Right atrium auricular region (tissue), 2 donors: ENCODE measurements around the gene ZP3. TPM values are rescaled to one million over a fixed set of nuclear protein-coding genes. Genes with fewer than 3 reads are reported as not detected.
"Not testable (repeated sequence)": the region's sequence is repeated elsewhere in the genome, so short reads cannot be mapped to it uniquely, and the experiment has no call there.

Source experiments
- DNase-seq: peaks from one replicate; pipeline ENCODE4 v3.0.0-alpha.2; 2019; ENCODE audit warnings: low spot score
- H3K27ac ChIP-seq, 2 donors: fragments of 200-600 bp; sonication (generic); 1 replicate in 1 of 2; 2 replicates in 1 of 2; pipeline ENCODE4 v1.5.1; 2016 to 2019
- H3K27me3 ChIP-seq, 2 donors: fragments of 200-600 bp; sonication (generic); one replicate each; pipeline versions ENCODE4 v1.5.1 to v1.6.0; 2017 to 2019
- H3K36me3 ChIP-seq: fragments of 200-600 bp; sonication (generic); one replicate; pipeline ENCODE4 v1.5.1; 2016
- H3K4me1 ChIP-seq, 2 donors: fragments of 200-600 bp; sonication (generic); one replicate each; pipeline versions ENCODE4 v1.5.1 to v1.6.0; 2017 to 2019
- H3K4me3 ChIP-seq, 2 donors: fragments of 200-600 bp; sonication (generic); 1 replicate in 1 of 2; 2 replicates in 1 of 2; pipeline ENCODE4 v1.5.1; 2017 to 2019; ENCODE audit warnings: mild to moderate bottlenecking in 1 of 2, moderate library complexity in 1 of 2
- H3K9me3 ChIP-seq, 2 donors: fragments of 200-600 bp; sonication (generic); one replicate each; pipeline ENCODE4 v1.5.1; 2019
- CTCF ChIP-seq, 2 donors: fragments of 200-600 bp; sonication (generic); IDR thresholded peaks; one replicate each; pipeline ENCODE4 v1.5.1; 2019; ENCODE audit warnings: antibody characterized with exemption in 2 of 2
- total RNA-seq, 2 donors: library from RNA; depleted of rRNA; stranded (reverse); fragments of >200 nt; gene quantifications; one replicate each; pipeline ENCODE4 v1.1.0, GENCODE V29; 2016

Gene ZP3
- total RNA-seq, 2 donors from 2014 or later = 2.4 to 3.4 TPM

- no peak for DNase-seq
- H3K27ac ChIP-seq = no peak overlapping the region
- no peak for TF ChIP-seq CTCF (IDR thresholded peaks at IDR 0.05)
Measured at GRCh38 chr7:76383089-76383944, 41.4 kb upstream of the ZP3 start.

DNA sequence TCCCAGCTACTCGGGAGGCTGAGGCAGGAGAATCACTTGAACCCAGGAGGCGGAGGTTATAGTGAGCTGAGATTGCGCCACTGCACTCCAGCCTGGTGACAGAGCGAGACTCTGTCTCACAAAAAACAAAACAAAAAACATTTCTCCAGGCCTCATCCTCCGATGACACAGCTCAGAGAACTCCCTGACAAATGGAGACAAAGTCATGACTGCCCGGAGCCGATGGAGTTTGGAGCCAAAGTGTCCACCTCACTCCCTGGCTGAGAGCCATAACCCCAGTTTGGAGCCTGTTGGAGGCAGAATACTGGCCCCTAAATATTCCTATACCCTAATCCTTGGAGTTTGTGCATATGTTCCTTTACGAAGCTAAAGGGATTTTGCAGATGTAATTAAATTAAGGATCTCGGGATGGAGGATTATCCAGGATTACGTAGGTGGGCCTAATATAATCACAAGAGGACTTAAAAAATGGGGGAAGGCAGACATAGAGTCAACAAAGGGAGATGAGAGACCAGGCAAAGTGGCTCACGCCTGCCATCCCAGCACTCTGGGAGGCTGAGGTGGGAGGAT lies 38.0 kb upstream of the ZP3 start:
- Histone ChIP-seq H3K4me1 (peaks cover 0 to 8% of the 10 kb centered on the region in 2 donors), H3K4me3 (no peak overlapping the region), H3K27me3 (no peaks in the 10 kb centered on the region), H3K27ac (no peak overlapping the region), H3K36me3 (no peaks in the 10 kb centered on the region), H3K9me3 (no peaks in the 10 kb centered on the region)
- TF ChIP-seq CTCF (IDR thresholded peaks at IDR 0.05) = no peak
- DNase-seq = no peak

More at GRCh38 chr7:76383089-76383944, 41.4 kb upstream of the ZP3 start:
- H3K4me1 ChIP-seq = peaks cover 0 to 21% of the 10 kb centered on the region in 2 donors
- H3K36me3 ChIP-seq = no peaks in the 10 kb centered on the region
- no peaks in the 10 kb centered on the region for H3K27me3 ChIP-seq
- no peak overlapping the region for H3K4me3 ChIP-seq
- H3K9me3 ChIP-seq = no peaks in the 10 kb centered on the region

DNA sequence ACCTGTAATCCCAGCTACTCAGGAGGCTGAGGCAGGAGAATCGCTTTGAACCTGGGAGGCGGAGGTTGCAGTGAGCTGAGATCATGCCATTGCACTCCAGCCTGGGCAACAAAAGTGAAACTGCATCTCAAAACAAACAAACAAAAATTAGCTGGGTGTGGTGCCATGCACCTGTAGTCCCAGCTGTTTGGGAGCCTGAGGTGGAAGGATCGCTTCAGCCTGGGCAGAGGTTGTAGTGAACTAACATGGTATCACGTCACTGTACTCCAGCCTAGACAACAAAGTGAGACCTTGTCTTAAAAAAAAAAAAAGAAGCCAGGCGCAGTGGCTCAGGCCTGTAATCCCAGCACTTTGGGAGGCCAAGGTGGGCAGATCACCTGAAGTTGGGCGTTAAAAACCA lies 37.0 kb upstream of the ZP3 start:
- H3K4me1 ChIP-seq = peaks cover 0 to 12% of the 10 kb centered on the region in 2 donors
- not testable (repeated sequence) for DNase-seq, H3K27me3 ChIP-seq, H3K9me3 ChIP-seq, H3K36me3 ChIP-seq, H3K27ac ChIP-seq, H3K4me3 ChIP-seq

DNA sequence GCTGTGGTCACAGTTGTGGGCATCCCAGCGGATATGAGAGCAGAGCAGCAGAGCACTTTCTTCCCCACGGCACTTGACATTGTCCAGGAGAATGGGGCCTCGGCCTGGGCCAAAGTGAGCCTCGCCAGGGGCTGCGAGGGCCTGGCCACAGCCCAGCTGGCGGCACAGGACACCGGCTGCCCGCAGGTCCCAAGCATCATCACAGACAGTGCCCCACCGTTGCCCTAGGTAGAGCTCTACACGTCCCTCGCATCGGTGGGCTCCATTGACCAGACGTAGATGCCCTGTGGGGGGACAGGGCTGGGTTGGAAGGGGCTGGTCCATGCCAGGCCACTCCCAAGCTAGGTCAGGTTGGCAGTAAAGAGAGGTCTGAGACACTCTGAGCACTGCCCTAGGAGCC lies 34.7 kb upstream of the ZP3 start:
- no peak for TF ChIP-seq CTCF (IDR thresholded peaks at IDR 0.05)
- no peaks in the 10 kb centered on the region for H3K36me3 ChIP-seq
- no peaks in the 10 kb centered on the region for H3K27me3 ChIP-seq
- H3K4me1 ChIP-seq = peaks cover 0 to 21% of the 10 kb centered on the region in 2 donors
- H3K27ac ChIP-seq = no peak overlapping the region
- no peak for DNase-seq
- H3K9me3 ChIP-seq = no peaks in the 10 kb centered on the region
- H3K4me3 ChIP-seq = no peak overlapping the region

DNA sequence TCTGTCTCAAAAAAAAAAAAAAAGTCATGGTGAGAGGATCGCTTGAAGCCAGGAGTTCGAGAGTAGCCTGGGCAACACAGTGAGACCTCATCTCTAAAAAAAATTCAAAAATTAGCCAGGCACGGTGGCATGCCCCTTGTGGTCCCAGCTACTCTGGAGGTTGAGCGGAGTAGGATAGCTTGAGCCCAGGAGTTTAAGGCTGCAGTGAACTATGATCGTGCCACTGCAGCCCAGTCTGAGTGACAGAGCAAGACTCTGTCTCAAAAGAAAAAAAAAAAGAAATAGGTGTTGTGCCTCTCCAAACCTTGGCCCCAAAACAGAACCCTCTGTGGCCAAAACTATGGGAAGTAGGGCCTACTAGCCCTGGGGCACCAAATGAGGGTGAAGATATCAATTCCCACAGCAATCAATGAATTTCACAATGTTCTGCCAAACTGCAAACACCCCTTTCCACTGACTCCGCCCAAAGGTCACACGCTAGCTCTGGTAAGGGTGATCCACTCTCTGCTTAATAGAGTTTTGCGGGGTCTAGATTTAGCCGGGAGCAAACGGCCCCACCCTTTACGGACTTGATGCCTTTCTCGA lies 32.1 kb upstream of the ZP3 start:
- no peaks in the 10 kb centered on the region for H3K36me3 ChIP-seq
- TF ChIP-seq CTCF (IDR thresholded peaks at IDR 0.05) = no peak
- peaks cover 0 to 30% of the 10 kb centered on the region in 2 donors for H3K4me1 ChIP-seq
- H3K27ac ChIP-seq = peak overlapping the region; percentile 83 to 97
- H3K27me3 ChIP-seq = no peaks in the 10 kb centered on the region
- DNase-seq = no peak
- H3K9me3 ChIP-seq = no peaks in the 10 kb centered on the region
- peak overlapping the region; percentile 20 to 68 for H3K4me3 ChIP-seq
